HepG2 (cell line): ENCODE data around the gene PRPF38A. TPM values are rescaled to one million over a fixed set of nuclear protein-coding genes. Genes with fewer than 3 reads are reported as not detected.

ENCODE experiments used
- CAMTA2 ChIP-seq: sonication (generic); formaldehyde crosslinking; IDR thresholded peaks from 2 replicates; pipeline ENCODE4 v1.4.0; 2020; ENCODE audit warnings: mild to moderate bottlenecking, missing genetic modification reagents, borderline replicate concordance
- HDAC2 ChIP-seq: sonication (generic); formaldehyde crosslinking; IDR thresholded peaks from 2 replicates; pipeline ENCODE4 v1.4.0; 2020; ENCODE audit warnings: missing genetic modification reagents
- MTF1 ChIP-seq: sonication (generic); formaldehyde crosslinking; IDR thresholded peaks from 2 replicates; pipeline ENCODE4 v1.5.0; 2020; ENCODE audit warnings: missing genetic modification reagents
- PAWR ChIP-seq: sonication (generic); formaldehyde crosslinking; IDR thresholded peaks from 2 replicates; pipeline ENCODE4 v1.4.0; 2020; ENCODE audit warnings: missing genetic modification reagents, mild to moderate bottlenecking, borderline replicate concordance
- ZKSCAN5 ChIP-seq: sonication (generic); formaldehyde crosslinking; IDR thresholded peaks from 2 replicates; pipeline ENCODE4 v1.5.1; 2020; ENCODE audit warnings: mild to moderate bottlenecking, missing genetic modification reagents
- ZNF264 ChIP-seq: sonication (generic); formaldehyde crosslinking; IDR thresholded peaks from 2 replicates; pipeline ENCODE4 v1.4.0; 2020; ENCODE audit warnings: missing genetic modification reagents
- polyA plus RNA-seq, 8 experiments: library from polyadenylated mRNA; depleted of rRNA in 3 of 8; stranded (reverse) in 7 of 8; unstranded in 1 of 8; fragments of >200 nt; fragmentation: Illumina TruSeq in 4 of 8; extraction: Trizol in 4 of 8; gene quantifications; 2 replicates each; pipeline versions ENCODE4 v1.2.1 to v1.2.3, GENCODE V29; 2011 to 2016; ENCODE audit warnings: low read depth in 4 of 8, missing spikeins in 1 of 8, mixed read lengths in 1 of 8; ENCODE audit not compliant: insufficient read depth in 1 of 8
- total RNA-seq, 5 experiments: library from RNA; depleted of rRNA; stranded (reverse); fragments of >200 nt; fragmentation: Illumina TruSeq; extraction: Trizol; gene quantifications; 2 replicates each; pipeline ENCODE4 v1.2.3, GENCODE V29; 2016; ENCODE audit warnings: low read depth in 1 of 5
- TF ChIP-seq, protein P1 (sequence below): sonication (generic); formaldehyde crosslinking; conservative IDR thresholded peaks from 2 replicates; pipeline ENCODE4 v1.5.0; 2020; ENCODE audit warnings: missing genetic modification reagents
- TF ChIP-seq, protein P2 (sequence below): sonication (generic); formaldehyde crosslinking; IDR thresholded peaks from 2 replicates; pipeline ENCODE4 v1.5.0; 2020; ENCODE audit warnings: mild to moderate bottlenecking, missing genetic modification reagents
- TF ChIP-seq, protein P3 (sequence below): sonication (generic); formaldehyde crosslinking; IDR thresholded peaks from 2 replicates; pipeline ENCODE4 v1.5.1; 2020; ENCODE audit warnings: mild to moderate bottlenecking, moderate library complexity, missing genetic modification reagents
- TF ChIP-seq, protein P4 (sequence below), 2 experiments: sonication (generic) in 1 of 2; formaldehyde crosslinking in 1 of 2; IDR thresholded peaks; 2 replicates each; pipeline versions ENCODE4 v1.4.0 to v1.6.1; 2016 to 2020; ENCODE audit warnings: borderline replicate concordance in 1 of 2, low read depth in 1 of 2, mild to moderate bottlenecking in 1 of 2, missing genetic modification reagents in 1 of 2
- TF ChIP-seq, protein P5 (sequence below): IDR thresholded peaks from 2 replicates; pipeline ENCODE4 v1.6.1; 2016; ENCODE audit warnings: low read depth, missing genetic modification reagents, missing compliant biosample characterization

PRPF38A gene
- total and polyA plus RNA-seq, 2 of the 13 experiments (the other 11 are each of a cell fraction or from before 2014, with no cell fraction given) = 18.3 to 45.5 TPM

DNA sequence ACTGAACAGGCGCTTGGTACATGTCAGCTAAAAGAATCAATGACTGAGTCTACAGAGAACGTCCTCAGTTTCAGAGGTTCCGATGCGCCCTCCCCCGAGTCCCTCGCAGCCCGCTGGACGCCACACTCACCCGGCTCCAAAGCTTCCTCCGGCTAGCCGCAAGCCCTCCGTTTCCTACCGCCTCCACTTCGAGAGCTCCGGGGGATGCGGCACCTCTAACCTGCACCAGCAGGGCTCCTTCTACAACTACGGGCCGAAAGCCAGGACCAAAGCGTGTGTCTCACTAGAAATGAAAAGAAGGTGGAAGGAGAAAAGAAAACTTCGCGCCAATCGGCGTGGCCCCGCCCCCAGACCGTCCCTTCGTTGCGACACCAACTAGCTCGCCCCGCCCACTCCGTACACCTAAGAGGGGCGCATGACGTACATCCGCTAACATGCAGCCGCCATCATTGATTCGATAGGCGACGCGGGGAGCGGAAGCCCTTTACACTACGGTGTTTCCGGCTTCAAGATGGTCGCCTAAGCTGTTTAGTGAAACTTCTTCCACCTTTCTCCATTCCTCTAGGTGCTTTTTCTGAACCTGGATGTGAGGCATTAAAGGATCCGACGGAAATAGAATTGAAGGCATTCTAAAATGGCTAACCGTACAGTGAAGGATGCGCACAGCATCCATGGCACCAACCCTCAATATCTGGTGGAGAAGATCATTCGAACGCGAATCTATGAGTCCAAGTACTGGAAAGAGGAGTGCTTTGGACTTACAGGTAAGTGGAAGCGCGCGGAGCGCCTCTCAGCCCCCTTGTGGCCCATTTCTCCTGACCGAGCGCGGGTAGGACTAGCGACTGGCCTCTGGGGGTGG, at the start of gene PRPF38A, which contains the start of gene ORC1 (continued):
- TF ChIP-seq, protein P1, sequence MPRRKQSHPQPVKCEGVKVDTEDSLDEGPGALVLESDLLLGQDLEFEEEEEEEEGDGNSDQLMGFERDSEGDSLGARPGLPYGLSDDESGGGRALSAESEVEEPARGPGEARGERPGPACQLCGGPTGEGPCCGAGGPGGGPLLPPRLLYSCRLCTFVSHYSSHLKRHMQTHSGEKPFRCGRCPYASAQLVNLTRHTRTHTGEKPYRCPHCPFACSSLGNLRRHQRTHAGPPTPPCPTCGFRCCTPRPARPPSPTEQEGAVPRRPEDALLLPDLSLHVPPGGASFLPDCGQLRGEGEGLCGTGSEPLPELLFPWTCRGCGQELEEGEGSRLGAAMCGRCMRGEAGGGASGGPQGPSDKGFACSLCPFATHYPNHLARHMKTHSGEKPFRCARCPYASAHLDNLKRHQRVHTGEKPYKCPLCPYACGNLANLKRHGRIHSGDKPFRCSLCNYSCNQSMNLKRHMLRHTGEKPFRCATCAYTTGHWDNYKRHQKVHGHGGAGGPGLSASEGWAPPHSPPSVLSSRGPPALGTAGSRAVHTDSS = no peak
- TF ChIP-seq CAMTA2 (CRISPR knock-in tag) (0 out of 2 replicates have a peak, but pooled peaks have one; percentile 68), MTF1 (CRISPR knock-in tag) (no peak), HDAC2 (CRISPR knock-in tag) (peak; percentile 43; the same call in 1 of the 2 replicates), ZNF264 (CRISPR knock-in tag) (peak; percentile 5; the same call in 1 of the 2 replicates), PAWR (no peak), ZKSCAN5 (CRISPR knock-in tag) (no peak)
- TF ChIP-seq, protein P2, sequence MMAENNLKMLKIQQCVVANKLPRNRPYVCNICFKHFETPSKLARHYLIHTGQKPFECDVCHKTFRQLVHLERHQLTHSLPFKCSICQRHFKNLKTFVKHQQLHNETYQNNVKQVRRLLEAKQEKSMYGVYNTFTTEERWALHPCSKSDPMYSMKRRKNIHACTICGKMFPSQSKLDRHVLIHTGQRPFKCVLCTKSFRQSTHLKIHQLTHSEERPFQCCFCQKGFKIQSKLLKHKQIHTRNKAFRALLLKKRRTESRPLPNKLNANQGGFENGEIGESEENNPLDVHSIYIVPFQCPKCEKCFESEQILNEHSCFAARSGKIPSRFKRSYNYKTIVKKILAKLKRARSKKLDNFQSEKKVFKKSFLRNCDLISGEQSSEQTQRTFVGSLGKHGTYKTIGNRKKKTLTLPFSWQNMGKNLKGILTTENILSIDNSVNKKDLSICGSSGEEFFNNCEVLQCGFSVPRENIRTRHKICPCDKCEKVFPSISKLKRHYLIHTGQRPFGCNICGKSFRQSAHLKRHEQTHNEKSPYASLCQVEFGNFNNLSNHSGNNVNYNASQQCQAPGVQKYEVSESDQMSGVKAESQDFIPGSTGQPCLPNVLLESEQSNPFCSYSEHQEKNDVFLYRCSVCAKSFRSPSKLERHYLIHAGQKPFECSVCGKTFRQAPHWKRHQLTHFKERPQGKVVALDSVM (CRISPR knock-in tag) = 0 out of 2 replicates have a peak, but pooled peaks have one; percentile 7
- TF ChIP-seq, protein P3, sequence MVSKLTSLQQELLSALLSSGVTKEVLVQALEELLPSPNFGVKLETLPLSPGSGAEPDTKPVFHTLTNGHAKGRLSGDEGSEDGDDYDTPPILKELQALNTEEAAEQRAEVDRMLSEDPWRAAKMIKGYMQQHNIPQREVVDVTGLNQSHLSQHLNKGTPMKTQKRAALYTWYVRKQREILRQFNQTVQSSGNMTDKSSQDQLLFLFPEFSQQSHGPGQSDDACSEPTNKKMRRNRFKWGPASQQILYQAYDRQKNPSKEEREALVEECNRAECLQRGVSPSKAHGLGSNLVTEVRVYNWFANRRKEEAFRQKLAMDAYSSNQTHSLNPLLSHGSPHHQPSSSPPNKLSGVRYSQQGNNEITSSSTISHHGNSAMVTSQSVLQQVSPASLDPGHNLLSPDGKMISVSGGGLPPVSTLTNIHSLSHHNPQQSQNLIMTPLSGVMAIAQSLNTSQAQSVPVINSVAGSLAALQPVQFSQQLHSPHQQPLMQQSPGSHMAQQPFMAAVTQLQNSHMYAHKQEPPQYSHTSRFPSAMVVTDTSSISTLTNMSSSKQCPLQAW (CRISPR knock-in tag) = peak; percentile 88
- TF ChIP-seq, protein P4, sequence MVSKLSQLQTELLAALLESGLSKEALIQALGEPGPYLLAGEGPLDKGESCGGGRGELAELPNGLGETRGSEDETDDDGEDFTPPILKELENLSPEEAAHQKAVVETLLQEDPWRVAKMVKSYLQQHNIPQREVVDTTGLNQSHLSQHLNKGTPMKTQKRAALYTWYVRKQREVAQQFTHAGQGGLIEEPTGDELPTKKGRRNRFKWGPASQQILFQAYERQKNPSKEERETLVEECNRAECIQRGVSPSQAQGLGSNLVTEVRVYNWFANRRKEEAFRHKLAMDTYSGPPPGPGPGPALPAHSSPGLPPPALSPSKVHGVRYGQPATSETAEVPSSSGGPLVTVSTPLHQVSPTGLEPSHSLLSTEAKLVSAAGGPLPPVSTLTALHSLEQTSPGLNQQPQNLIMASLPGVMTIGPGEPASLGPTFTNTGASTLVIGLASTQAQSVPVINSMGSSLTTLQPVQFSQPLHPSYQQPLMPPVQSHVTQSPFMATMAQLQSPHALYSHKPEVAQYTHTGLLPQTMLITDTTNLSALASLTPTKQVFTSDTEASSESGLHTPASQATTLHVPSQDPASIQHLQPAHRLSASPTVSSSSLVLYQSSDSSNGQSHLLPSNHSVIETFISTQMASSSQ (IDR thresholded peaks at IDR 0.05; ENCODE audit: low read depth) = no peak; the same call in 1 of the 2 replicates
- TF ChIP-seq, protein P4 (CRISPR knock-in tag; IDR thresholded peaks at IDR 0.05; ENCODE audit: borderline replicate concordance) = no peak
- TF ChIP-seq, protein P5, sequence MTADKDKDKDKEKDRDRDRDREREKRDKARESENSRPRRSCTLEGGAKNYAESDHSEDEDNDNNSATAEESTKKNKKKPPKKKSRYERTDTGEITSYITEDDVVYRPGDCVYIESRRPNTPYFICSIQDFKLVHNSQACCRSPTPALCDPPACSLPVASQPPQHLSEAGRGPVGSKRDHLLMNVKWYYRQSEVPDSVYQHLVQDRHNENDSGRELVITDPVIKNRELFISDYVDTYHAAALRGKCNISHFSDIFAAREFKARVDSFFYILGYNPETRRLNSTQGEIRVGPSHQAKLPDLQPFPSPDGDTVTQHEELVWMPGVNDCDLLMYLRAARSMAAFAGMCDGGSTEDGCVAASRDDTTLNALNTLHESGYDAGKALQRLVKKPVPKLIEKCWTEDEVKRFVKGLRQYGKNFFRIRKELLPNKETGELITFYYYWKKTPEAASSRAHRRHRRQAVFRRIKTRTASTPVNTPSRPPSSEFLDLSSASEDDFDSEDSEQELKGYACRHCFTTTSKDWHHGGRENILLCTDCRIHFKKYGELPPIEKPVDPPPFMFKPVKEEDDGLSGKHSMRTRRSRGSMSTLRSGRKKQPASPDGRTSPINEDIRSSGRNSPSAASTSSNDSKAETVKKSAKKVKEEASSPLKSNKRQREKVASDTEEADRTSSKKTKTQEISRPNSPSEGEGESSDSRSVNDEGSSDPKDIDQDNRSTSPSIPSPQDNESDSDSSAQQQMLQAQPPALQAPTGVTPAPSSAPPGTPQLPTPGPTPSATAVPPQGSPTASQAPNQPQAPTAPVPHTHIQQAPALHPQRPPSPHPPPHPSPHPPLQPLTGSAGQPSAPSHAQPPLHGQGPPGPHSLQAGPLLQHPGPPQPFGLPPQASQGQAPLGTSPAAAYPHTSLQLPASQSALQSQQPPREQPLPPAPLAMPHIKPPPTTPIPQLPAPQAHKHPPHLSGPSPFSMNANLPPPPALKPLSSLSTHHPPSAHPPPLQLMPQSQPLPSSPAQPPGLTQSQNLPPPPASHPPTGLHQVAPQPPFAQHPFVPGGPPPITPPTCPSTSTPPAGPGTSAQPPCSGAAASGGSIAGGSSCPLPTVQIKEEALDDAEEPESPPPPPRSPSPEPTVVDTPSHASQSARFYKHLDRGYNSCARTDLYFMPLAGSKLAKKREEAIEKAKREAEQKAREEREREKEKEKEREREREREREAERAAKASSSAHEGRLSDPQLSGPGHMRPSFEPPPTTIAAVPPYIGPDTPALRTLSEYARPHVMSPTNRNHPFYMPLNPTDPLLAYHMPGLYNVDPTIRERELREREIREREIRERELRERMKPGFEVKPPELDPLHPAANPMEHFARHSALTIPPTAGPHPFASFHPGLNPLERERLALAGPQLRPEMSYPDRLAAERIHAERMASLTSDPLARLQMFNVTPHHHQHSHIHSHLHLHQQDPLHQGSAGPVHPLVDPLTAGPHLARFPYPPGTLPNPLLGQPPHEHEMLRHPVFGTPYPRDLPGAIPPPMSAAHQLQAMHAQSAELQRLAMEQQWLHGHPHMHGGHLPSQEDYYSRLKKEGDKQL (CRISPR knock-in tag) = no peak
